ENCODE data around the gene MCF2L2.

- TF ChIP-seq, protein P1, sequence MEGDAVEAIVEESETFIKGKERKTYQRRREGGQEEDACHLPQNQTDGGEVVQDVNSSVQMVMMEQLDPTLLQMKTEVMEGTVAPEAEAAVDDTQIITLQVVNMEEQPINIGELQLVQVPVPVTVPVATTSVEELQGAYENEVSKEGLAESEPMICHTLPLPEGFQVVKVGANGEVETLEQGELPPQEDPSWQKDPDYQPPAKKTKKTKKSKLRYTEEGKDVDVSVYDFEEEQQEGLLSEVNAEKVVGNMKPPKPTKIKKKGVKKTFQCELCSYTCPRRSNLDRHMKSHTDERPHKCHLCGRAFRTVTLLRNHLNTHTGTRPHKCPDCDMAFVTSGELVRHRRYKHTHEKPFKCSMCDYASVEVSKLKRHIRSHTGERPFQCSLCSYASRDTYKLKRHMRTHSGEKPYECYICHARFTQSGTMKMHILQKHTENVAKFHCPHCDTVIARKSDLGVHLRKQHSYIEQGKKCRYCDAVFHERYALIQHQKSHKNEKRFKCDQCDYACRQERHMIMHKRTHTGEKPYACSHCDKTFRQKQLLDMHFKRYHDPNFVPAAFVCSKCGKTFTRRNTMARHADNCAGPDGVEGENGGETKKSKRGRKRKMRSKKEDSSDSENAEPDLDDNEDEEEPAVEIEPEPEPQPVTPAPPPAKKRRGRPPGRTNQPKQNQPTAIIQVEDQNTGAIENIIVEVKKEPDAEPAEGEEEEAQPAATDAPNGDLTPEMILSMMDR (IDR thresholded peaks at IDR 0.05; ENCODE audit: extremely low read depth in 1 of 2, insufficient read depth in 1 of 2, low read depth in 1 of 2, low read length in 2 of 2): no peak
- TF ChIP-seq EZH2 (IDR thresholded peaks at IDR 0.05; ENCODE audit: borderline replicate concordance, low read depth, low read length, severe bottlenecking) (no peak), POLR2A (IDR thresholded peaks at IDR 0.05; ENCODE audit: low read depth, low read length) (no peak), MAX (IDR thresholded peaks at IDR 0.05; ENCODE audit: insufficient read depth, insufficient read length) (no peak), POLR2AphosphoS5 (IDR thresholded peaks at IDR 0.05; ENCODE audit: insufficient read depth, low read depth, low read length) (no peak), JUN (IDR thresholded peaks at IDR 0.05; ENCODE audit: borderline replicate concordance, insufficient read depth, insufficient read length, low read depth) (no peak), MYC (IDR thresholded peaks at IDR 0.05; ENCODE audit: low read depth, low read length) (no peak), GATA2 (IDR thresholded peaks at IDR 0.05; ENCODE audit: insufficient read depth, insufficient read length, low read depth, low read length) (no peak)
These were observed 155.6 kb downstream of the MCF2L2 start for GRCh38 chr3:183272791-183273190.
